Measurements from ENCODE around the gene CDH22. TPM values are rescaled to one million over a fixed set of nuclear protein-coding genes. Genes with fewer than 3 reads are reported as not detected.

Gene CDH22
- total and polyA plus RNA-seq, 2 experiments from 2014 or later = 0.08 to 0.10 TPM

DNA sequence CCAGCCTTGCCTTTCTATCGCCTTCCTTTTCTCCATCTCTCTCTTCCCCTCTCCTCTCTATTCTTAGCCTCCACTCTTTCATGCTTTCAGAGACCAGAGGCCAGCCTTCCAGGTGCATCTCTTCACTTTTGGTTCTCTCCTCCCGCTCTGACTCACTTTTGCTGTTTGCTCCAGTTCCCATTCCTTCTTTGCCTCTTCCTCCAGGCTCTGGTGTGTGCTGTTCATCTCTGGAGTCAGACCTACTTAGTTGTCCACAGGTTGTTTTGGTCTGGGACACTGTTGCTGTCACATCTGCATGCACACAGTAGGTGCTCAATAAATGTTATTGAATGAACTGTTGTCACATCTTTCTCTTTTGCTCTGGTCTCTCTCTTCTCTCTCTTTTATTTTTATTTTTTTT, 1.6 kb upstream of the CDH22 start:
- ATAC-seq = no peak
- no peak overlapping the region for H3K27ac ChIP-seq (ENCODE audit: low read depth)
- no peak overlapping the region for H3K4me3 ChIP-seq
- peaks cover 9% of the 10 kb centered on the region; the same call in 1 of the 2 replicates for H4K20me1 ChIP-seq (replicated peaks; ENCODE audit: insufficient read depth)
- Mint-ChIP-seq H3K27me3 (ENCODE audit: insufficient read depth, low read depth, poor library complexity) (peaks cover 72% of the 10 kb centered on the region), H3K36me3 (ENCODE audit: low read depth) (no peaks in the 10 kb centered on the region; the same call in 2 of the 3 replicates), H3K4me1 (peaks cover 10% of the 10 kb centered on the region), H3K27ac (no peak overlapping the region), H3K9me3 (no peaks in the 10 kb centered on the region), H3K4me3 (peak overlapping the region; percentile 13; the same call in 1 of the 3 replicates)
- H3K79me2 ChIP-seq (replicated peaks; ENCODE audit: insufficient read depth) = no peaks in the 10 kb centered on the region
- H3F3A ChIP-seq (replicated peaks; ENCODE audit: low read depth) = 0 out of 2 replicates have a peak, but pooled peaks cover 6% of the 10 kb centered on the region
- no peak overlapping the region for H3K4me2 ChIP-seq
- H3K4me1 ChIP-seq (ENCODE audit: insufficient read depth) = peaks cover 11% of the 10 kb centered on the region; the same call in 1 of the 2 replicates
- peaks cover 96% of the 10 kb centered on the region for H3K27me3 ChIP-seq (ENCODE audit: insufficient read depth)
- no peak for DNase-seq (ENCODE audit: low spot score)
- H3K9me2 ChIP-seq (ENCODE audit: insufficient read depth) = no peaks in the 10 kb centered on the region
- H2AFZ ChIP-seq = no peak overlapping the region
- TF ChIP-seq CREB1 (CRISPR knock-in tag; IDR thresholded peaks at IDR 0.05; ENCODE audit: low read depth) (no peak), REST (IDR thresholded peaks at IDR 0.05; ENCODE audit: unreplicated experiment) (no peak), STAT1 (IDR thresholded peaks at IDR 0.05; ENCODE audit: unreplicated experiment) (no peak), ZNF462 (CRISPR knock-in tag; IDR thresholded peaks at IDR 0.05) (no peak)
- TF ChIP-seq, protein P1, sequence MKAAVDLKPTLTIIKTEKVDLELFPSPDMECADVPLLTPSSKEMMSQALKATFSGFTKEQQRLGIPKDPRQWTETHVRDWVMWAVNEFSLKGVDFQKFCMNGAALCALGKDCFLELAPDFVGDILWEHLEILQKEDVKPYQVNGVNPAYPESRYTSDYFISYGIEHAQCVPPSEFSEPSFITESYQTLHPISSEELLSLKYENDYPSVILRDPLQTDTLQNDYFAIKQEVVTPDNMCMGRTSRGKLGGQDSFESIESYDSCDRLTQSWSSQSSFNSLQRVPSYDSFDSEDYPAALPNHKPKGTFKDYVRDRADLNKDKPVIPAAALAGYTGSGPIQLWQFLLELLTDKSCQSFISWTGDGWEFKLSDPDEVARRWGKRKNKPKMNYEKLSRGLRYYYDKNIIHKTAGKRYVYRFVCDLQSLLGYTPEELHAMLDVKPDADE (IDR thresholded peaks at IDR 0.05) = no peak
- no peaks in the 10 kb centered on the region for H3K36me3 ChIP-seq (ENCODE audit: insufficient read depth)

All from GM23338 (cell line).